ENCODE measurements around the gene EPAS1.

Gene EPAS1

GRCh38 chr2:46410273-46411244 is 113.4 kb downstream of the EPAS1 start:
- no peak for DNase-seq (ENCODE audit: low spot score)

- DNase-seq (ENCODE audit: low spot score): no peak
Measured at GRCh38 chr2:46411245-46411641, 114.0 kb downstream of the EPAS1 start.

GRCh38 chr2:46411985-46412384 is 114.8 kb downstream of the EPAS1 start:
- DNase-seq (ENCODE audit: low spot score): no peak

- DNase-seq (ENCODE audit: low spot score): no peak
Measured at GRCh38 chr2:46413111-46413510, 115.9 kb downstream of the EPAS1 start.

GRCh38 chr2:46413631-46414030 is 116.4 kb downstream of the EPAS1 start:
- DNase-seq (ENCODE audit: low spot score): no peak

GRCh38 chr2:46414701-46415100 is 117.5 kb downstream of the EPAS1 start:
- no peak for DNase-seq (ENCODE audit: low spot score)

- DNase-seq (ENCODE audit: low spot score): no peak
Measured at GRCh38 chr2:46416280-46416679, 119.1 kb downstream of the EPAS1 start.

GRCh38 chr2:46416739-46417403 is 119.7 kb downstream of the EPAS1 start:
- no peak for DNase-seq (ENCODE audit: low spot score)

- DNase-seq (ENCODE audit: low spot score): no peak
Measured at GRCh38 chr2:46420945-46421344, 123.7 kb downstream of the EPAS1 start.

GRCh38 chr2:46421361-46421760 is 124.2 kb downstream of the EPAS1 start:
- no peak for DNase-seq (ENCODE audit: low spot score)

- no peak for DNase-seq (ENCODE audit: low spot score)
Measured at GRCh38 chr2:46422717-46423394, 125.6 kb downstream of the EPAS1 start.

GRCh38 chr2:46424937-46425336 is 127.7 kb downstream of the EPAS1 start:
- no peak for DNase-seq (ENCODE audit: low spot score)

GRCh38 chr2:46428911-46429436 is 131.8 kb downstream of the EPAS1 start:
- no peak for DNase-seq (ENCODE audit: low spot score)

GRCh38 chr2:46430413-46430812 is 133.2 kb downstream of the EPAS1 start:
- DNase-seq (ENCODE audit: low spot score): no peak

GRCh38 chr2:46430992-46431391 is 133.8 kb downstream of the EPAS1 start:
- no peak for DNase-seq (ENCODE audit: low spot score)

GRCh38 chr2:46431481-46432235 is 134.5 kb downstream of the EPAS1 start:
- peak; percentile 44 for DNase-seq (ENCODE audit: low spot score)

- peak; percentile 15 for DNase-seq (ENCODE audit: low spot score)
Measured at GRCh38 chr2:46434851-46435273, 137.7 kb downstream of the EPAS1 start.

GRCh38 chr2:46435353-46435752 is 138.1 kb downstream of the EPAS1 start:
- DNase-seq (ENCODE audit: low spot score): no peak

GRCh38 chr2:46435796-46436360 is 138.7 kb downstream of the EPAS1 start:
- no peak for DNase-seq (ENCODE audit: low spot score)
